ENCODE results near the gene SEMA4G.

DNA sequence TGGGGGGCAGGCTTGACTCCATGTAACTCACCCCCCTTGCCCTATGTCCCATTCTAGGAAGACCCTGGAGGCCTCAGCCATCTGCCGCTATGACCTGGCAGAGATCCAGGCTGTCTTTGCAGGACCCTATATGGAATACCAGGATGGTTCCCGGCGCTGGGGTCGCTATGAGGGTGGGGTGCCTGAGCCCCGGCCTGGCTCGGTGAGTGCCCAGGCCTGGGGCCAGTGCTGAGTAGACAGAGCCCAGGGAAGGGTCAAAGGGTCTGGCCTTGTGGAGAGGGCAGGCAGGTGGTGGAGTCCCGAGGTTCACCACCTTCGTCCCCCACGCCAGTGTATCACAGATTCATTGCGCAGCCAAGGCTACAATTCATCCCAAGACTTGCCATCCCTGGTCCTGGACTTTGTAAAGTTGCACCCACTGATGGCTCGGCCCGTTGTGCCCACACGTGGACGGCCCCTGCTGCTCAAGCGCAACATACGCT lies 10.5 kb downstream of the SEMA4G start:
- no peak for TF ChIP-seq CHD2 (IDR thresholded peaks at IDR 0.05; ENCODE audit: low read length, partially characterized antibody)
- no peak for TF ChIP-seq RCOR1 (IDR thresholded peaks at IDR 0.05; ENCODE audit: low read depth, low read length)
- no peak for TF ChIP-seq MYC (IDR thresholded peaks at IDR 0.05; ENCODE audit: borderline replicate concordance, low read length)
- TF ChIP-seq, protein P1, sequence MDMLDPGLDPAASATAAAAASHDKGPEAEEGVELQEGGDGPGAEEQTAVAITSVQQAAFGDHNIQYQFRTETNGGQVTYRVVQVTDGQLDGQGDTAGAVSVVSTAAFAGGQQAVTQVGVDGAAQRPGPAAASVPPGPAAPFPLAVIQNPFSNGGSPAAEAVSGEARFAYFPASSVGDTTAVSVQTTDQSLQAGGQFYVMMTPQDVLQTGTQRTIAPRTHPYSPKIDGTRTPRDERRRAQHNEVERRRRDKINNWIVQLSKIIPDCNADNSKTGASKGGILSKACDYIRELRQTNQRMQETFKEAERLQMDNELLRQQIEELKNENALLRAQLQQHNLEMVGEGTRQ (IDR thresholded peaks at IDR 0.05), result no peak
- TF ChIP-seq, protein P2, sequence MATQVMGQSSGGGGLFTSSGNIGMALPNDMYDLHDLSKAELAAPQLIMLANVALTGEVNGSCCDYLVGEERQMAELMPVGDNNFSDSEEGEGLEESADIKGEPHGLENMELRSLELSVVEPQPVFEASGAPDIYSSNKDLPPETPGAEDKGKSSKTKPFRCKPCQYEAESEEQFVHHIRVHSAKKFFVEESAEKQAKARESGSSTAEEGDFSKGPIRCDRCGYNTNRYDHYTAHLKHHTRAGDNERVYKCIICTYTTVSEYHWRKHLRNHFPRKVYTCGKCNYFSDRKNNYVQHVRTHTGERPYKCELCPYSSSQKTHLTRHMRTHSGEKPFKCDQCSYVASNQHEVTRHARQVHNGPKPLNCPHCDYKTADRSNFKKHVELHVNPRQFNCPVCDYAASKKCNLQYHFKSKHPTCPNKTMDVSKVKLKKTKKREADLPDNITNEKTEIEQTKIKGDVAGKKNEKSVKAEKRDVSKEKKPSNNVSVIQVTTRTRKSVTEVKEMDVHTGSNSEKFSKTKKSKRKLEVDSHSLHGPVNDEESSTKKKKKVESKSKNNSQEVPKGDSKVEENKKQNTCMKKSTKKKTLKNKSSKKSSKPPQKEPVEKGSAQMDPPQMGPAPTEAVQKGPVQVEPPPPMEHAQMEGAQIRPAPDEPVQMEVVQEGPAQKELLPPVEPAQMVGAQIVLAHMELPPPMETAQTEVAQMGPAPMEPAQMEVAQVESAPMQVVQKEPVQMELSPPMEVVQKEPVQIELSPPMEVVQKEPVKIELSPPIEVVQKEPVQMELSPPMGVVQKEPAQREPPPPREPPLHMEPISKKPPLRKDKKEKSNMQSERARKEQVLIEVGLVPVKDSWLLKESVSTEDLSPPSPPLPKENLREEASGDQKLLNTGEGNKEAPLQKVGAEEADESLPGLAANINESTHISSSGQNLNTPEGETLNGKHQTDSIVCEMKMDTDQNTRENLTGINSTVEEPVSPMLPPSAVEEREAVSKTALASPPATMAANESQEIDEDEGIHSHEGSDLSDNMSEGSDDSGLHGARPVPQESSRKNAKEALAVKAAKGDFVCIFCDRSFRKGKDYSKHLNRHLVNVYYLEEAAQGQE (IDR thresholded peaks at IDR 0.05), result no peak
- TF ChIP-seq, protein P3, sequence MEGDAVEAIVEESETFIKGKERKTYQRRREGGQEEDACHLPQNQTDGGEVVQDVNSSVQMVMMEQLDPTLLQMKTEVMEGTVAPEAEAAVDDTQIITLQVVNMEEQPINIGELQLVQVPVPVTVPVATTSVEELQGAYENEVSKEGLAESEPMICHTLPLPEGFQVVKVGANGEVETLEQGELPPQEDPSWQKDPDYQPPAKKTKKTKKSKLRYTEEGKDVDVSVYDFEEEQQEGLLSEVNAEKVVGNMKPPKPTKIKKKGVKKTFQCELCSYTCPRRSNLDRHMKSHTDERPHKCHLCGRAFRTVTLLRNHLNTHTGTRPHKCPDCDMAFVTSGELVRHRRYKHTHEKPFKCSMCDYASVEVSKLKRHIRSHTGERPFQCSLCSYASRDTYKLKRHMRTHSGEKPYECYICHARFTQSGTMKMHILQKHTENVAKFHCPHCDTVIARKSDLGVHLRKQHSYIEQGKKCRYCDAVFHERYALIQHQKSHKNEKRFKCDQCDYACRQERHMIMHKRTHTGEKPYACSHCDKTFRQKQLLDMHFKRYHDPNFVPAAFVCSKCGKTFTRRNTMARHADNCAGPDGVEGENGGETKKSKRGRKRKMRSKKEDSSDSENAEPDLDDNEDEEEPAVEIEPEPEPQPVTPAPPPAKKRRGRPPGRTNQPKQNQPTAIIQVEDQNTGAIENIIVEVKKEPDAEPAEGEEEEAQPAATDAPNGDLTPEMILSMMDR (IDR thresholded peaks at IDR 0.05), result no peak
- TF ChIP-seq EP300 (IDR thresholded peaks at IDR 0.05), result no peak
- no peak for TF ChIP-seq TFCP2L1 (CRISPR knock-in tag; IDR thresholded peaks at IDR 0.05)

Data from A549 (cell line).